GM10847 (cell line): Measurements from ENCODE around the gene GPR3.

ENCODE experiments used
- POLR2A ChIP-seq: IDR thresholded peaks from 2 replicates; pipeline ENCODE4 v1.6.1; 2011; ENCODE audit not compliant: insufficient read length; ENCODE audit errors: extremely low read depth

GPR3 gene

DNA sequence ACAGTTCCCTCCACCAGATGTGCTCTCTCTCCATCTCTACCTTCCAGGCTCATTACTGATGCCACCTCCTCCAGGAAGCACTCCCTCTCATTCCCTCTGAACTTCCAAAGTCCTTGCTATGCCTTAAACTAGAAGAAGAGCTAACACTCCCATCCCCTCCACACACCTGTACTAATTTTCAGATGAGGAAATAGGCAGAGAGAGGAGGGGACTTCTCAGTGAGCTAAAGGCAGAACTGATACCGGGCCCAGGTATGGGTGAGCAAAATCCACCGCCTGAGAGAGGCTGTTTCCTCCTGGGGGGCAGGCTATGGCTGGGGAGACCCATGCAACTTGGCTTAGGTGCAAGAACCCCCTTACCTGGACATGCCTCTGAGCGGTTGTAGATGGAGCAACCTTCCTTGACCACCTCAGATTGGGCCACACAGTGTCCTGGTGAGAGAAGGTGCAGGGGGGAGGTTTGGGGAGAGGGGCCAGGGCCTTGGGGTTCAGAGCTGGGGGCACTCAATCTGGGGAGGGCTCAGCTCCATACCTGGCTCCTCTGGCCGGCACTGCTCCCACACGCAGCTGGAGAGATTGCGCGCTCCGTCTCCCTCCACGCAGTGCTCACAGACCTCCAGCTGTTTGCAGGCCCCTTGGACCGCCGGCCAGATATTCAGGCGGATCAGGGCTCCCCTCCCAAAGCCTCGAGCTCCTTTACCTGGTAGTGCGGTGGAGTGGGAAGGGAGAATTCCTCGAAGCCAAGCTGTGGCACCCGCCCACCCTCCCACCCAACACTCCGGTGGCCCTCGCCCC lies 10.3 kb upstream of the GPR3 start:
- no peak for TF ChIP-seq POLR2A

DNA sequence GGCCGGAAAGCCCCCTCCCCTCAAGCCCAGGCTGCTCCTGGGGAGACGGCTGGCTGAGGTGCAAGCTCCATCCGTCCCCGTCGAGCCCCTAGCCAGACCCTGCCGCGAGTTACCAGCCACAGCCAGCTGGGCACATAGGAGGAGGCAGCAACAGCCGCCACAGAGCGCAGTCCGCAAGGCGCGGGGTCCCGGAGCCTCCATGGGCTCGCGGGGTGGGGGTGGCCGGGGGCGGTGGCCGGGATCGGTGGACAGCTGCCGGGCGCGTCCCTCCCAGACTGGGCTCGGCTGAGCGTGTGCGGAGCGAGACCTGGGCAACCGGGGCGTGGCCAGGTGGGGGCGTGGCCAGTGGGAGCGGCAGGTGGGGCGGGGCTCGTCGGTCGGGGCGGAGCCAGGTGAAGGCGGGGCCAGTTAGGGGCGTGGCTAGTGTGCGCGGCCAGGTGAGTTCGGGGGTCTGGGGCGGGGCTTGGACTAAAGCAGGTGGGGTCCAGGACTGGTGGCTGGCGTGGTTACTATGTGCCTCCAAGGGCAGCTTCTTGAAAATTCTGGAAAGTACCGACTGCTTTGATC lies 9.3 kb upstream of the GPR3 start, which contains the start of gene CD164L2:
Gene CD164L2, minus strand, starts transcription at position 295 of the 567 bp plus-strand sequence. Its CDS starts 94 bp downstream, at position 201.
- TF ChIP-seq POLR2A: no peak

DNA sequence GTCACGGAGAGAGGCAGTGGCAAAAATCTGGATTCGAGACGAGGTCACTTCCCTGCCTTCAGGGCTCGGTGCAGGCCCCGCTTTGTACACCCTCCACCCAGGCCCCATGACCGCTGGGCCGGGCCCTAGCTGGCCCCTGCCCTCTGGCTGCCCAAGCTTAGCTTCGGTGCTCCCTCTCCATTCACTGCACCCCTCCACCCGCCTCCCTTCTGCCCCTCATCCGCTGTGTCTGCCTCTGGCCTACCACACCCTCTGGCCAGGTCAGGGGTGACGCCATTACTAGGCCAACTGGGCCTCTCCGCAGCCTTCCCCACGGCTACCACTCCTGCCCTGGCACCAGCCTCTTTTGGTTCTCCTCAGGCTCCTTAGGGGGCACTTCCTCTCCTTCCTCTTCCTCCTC lies 8.8 kb upstream of the GPR3 start:
- TF ChIP-seq POLR2A: no peak

DNA sequence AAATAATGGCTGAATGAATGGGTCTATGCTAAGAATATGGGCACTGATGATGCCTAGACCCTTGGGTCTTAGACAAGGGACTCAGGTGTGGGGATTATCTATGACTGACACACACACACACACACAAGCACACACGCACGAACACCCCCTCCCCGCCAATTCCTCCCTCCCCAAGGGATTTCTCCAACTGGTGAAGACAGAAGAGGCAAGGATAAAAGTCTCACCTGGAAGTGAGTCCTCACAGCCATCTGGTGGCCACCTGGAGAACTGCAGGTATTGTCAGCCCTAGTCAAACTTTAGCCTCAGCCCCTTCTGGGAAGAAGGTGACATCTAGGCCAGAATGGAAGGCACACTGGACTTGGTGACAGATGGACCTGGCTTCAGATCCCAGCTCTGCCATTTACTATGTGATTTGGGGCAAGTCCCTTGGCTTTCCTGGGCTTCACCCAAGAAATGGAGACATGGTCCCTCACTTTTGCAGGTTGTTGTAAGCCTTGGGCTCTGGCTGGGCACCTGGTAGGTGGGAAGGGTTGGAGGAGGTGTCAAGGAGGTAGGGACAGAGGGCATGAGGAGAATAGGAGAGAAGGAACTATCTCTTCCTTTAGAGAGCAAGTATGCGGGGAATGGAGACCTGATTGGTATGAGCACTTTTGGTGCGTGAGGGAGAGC lies 4.0 kb upstream of the GPR3 start:
- no peak for TF ChIP-seq POLR2A

DNA sequence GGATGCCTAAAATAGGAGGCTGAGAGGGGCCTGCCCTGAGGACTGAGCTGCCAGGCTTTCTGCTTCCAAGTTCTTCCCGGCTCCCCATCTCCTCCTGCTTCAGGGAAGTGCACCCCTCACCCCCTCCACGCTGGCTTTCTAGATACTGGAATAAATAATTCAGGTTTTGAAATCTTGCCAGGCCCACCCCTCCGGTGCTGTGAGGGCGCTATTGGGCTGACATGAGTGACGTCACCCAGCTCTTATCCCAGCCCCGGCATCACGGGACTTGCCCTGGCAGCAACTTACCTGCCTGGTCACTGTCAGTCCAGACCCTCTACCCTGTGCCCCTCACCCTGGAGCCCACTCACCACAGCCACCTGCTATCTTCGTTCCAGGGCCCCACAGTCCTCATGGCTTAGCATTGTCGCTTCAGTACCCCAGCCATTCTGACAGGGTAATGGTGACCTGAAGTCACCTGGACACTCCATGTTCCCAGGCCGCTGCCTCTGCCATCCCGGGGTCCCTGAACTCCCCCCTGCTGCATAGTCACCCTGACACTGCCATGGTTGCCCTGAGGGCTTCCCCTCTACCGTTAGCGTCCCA lies 819 bp upstream of the GPR3 start:
- TF ChIP-seq POLR2A: no peak

DNA sequence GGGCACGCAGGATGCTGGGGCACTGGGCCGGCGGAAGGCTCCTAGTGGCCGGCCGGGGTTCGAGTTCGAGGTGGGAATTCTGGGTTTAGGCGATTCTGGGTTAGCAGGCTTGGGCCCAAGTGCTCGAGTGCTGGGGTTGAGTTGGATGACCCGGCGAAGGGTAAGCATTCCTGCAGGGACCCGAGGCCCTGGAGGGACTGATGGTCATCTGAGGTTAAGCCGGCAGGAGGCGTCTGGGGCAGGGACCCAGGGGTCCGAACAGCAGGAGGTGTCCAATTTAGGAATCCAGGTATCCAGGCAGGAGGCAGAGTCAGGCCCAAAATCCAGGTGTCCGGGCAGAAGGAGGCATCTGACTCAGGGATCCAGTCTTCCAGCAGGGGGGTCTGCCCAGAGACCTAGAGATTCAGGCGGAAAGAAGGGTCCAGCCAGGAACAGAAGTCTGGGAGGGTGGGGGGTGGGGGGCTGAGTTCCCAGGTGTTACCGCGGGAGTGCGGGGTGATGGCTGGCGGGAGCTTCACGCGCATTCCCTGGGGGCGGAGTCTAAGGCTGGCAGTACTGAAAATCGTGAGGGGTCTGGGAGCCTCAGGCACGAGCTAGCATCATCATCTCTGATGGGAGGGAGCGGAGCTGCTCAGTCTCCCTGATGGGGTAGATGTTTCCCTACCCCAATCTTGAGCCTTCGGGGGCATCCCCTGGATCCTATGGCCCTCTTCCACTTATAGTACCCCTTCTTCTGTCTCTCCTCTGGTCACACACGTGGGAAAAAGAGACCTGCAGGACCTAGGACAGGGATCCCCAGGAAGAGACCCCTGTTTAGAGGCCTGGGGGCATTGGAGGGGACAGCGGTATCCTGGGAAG lies 585 bp downstream of the GPR3 start:
- TF ChIP-seq POLR2A: no peak

DNA sequence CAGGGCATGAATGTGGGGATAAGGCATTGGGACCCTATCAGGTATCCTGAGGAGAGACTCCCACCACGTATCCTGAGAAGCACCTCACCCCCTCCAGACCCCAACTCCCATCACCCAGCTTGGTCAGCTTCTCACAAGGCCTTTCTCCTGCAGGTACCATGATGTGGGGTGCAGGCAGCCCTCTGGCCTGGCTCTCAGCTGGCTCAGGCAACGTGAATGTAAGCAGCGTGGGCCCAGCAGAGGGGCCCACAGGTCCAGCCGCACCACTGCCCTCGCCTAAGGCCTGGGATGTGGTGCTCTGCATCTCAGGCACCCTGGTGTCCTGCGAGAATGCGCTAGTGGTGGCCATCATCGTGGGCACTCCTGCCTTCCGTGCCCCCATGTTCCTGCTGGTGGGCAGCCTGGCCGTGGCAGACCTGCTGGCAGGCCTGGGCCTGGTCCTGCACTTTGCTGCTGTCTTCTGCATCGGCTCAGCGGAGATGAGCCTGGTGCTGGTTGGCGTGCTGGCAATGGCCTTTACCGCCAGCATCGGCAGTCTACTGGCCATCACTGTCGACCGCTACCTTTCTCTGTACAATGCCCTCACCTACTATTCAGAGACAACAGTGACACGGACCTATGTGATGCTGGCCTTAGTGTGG lies 1.3 kb downstream of the GPR3 start:
- no peak for TF ChIP-seq POLR2A

DNA sequence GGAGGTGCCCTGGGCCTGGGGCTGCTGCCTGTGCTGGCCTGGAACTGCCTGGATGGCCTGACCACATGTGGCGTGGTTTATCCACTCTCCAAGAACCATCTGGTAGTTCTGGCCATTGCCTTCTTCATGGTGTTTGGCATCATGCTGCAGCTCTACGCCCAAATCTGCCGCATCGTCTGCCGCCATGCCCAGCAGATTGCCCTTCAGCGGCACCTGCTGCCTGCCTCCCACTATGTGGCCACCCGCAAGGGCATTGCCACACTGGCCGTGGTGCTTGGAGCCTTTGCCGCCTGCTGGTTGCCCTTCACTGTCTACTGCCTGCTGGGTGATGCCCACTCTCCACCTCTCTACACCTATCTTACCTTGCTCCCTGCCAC lies 1.8 kb downstream of the GPR3 start:
- no peak for TF ChIP-seq POLR2A

DNA sequence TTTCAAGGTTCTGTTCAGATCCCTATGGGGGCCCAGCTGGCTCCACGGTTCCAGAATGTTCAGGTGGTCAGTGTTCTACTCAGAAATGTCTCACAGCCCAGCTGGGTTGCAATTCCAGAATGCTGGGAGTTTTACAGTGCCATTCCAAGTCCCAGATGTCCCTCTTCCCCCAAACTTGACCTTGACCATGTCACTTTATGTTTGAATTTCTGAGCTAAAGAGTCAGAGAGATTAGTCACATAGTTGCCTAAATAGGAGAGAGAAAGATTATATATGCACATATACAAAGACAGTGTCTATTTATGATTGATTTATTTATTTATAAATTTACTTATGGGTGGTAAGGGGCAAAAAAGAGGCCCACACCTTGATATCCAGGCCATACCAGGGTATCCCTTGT lies 2.5 kb downstream of the GPR3 start:
- no peak for TF ChIP-seq POLR2A

DNA sequence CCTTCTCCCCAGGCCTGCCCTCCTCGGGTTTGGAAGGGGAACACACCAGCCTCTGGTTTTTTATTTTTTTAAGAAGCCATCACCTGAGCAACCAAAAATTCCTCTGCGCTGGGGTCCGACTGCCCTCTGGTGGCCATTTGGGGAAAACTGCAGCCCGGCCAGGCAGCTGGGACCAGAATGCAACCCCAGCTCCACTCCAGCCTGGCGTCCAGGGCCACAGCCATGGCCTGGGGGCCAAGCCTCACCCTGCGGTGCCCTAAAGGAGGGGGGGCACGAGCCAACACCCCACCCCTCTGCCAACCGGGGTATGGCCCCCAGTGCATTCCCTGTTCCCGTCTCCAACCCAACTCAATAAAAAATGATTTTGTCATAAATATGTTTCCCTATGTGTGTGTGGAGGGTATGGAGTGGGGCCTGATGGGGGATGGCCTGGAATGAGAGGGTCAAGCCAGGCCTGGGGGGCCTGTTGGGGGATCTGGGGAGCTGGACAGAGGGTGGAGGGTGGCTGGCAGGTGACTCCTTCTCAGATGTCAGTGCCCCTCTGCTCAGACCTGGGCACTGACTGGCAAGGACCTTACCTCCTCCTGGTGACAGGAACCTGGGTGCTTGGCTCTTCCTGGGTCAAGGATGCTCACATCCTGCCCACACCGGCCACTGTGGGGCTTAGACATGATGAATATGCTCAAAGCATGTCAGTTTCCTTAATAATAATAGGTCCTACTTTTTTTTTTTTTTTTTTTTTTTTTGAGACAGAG lies 3.2 kb downstream of the GPR3 start:
- no peak for TF ChIP-seq POLR2A

DNA sequence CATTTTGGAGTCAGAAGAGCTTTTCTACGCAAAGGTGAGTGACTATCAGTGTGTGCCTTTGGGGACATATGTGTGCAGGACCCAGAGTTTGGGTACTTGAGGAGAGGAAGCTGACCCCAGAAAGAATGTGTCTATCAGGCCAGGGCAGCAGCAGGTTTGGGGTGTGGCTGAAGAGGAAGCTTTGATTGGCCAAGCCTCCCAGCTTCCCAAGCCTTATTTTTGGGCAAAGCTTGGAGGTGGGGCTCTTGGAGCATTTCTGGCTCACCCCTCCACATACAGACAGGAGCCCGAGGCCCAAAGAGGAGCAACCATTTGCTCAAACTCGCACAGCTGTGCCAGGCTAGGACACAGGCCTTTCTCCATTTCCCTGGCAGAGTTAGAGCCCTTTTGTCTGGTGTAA lies 4.7 kb downstream of the GPR3 start:
- TF ChIP-seq POLR2A: no peak

DNA sequence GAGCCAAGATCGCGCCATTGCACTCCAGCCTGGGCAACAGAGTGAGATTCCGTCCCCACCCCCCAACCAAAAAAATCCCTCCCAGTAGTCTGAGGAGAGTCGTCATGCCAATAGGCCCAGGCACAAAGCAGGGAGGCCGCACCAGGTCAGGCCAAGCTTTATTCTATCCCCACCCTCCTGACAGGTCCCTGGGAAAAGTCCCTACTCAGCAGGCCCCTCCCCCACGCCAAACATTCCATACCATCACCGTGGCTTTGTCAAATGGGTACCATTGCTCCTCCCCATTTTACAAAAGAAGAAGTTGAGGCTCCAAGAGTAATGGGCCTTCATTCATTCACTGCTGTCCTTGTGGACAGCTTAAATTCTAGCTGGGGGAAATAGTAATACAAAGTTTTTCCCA lies 5.3 kb downstream of the GPR3 start:
- no peak for TF ChIP-seq POLR2A

DNA sequence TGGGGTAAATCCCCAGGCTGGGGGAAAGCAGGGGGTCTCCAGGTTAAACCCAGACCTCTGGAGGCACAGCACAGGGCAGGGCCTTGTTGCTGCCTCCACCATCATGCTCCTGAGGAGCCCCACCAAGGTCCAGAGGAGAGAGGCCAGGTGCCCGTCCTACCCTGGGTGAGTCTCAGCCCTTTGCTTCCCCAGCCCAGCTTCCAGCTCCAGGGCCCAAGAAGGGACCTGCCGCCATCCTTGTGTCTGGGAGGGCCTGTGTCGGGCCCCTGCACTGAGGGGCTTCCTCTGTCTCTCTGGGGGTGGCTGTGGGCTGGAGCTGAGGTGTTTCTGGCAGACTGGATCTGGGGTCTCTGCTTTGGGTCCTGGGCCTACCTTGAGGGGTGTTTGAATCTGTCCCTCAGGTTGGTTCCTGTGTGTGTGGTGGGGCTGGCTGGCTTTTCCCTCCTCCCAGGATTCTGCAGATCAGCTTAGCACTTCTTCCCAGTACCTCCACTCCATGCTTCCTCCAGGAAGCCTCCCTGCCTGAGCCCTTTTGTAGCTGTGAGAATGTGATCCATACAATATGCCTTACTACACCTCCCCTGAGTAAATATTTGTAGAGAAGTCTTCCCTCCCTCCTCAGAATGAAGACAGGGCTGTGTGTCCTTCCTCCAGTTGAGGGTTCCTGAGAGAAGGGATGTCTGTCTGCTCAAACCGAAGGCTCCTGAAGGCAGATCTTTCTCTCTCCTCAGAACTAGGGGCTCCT lies 6.2 kb downstream of the GPR3 start:
- TF ChIP-seq POLR2A: no peak
